Measurements from ENCODE around the gene MAGEA10. TPM values are rescaled to one million over a fixed set of nuclear protein-coding genes. Genes with fewer than 3 reads are reported as not detected.

MAGEA10 gene
- polyA plus RNA-seq (2012; ENCODE audit: insufficient read length, low read depth): not detected

- TF ChIP-seq POLR2AphosphoS5 (IDR thresholded peaks at IDR 0.05; ENCODE audit: low read depth, low read length) (no peak), FOXP2 (optimal IDR thresholded peaks at IDR 0.05; ENCODE audit: borderline replicate concordance, extremely low read depth, extremely low read length, insufficient read depth) (no peak), TAF1 (IDR thresholded peaks at IDR 0.05; ENCODE audit: borderline replicate concordance, insufficient read depth, low read length) (no peak), SIN3A (IDR thresholded peaks at IDR 0.05; ENCODE audit: borderline replicate concordance, insufficient read depth, low read length) (no peak)
These were observed at the start of gene MAGEA10 for GRCh38 chrX:152138388-152138784. MAGEA10 (minus strand) TSS chrX:152138577; CDS start chrX:152135620, 2,957 bp downstream.

GRCh38 chrX:152177497-152178269, 39.3 kb upstream of the MAGEA10 start:
- TF ChIP-seq TAF1 (IDR thresholded peaks at IDR 0.05; ENCODE audit: borderline replicate concordance, insufficient read depth, low read length) (no peak), POLR2AphosphoS5 (IDR thresholded peaks at IDR 0.05; ENCODE audit: low read depth, low read length) (no peak), FOXP2 (optimal IDR thresholded peaks at IDR 0.05; ENCODE audit: borderline replicate concordance, extremely low read depth, extremely low read length, insufficient read depth) (no peak), SIN3A (IDR thresholded peaks at IDR 0.05; ENCODE audit: borderline replicate concordance, insufficient read depth, low read length) (no peak), REST (IDR thresholded peaks at IDR 0.05; ENCODE audit: insufficient read depth in 1 of 2, low read depth in 2 of 2, low read length in 2 of 2) (no peak)

GRCh38 chrX:152177052-152177451, 38.7 kb upstream of the MAGEA10 start:
- TF ChIP-seq TAF1 (IDR thresholded peaks at IDR 0.05; ENCODE audit: borderline replicate concordance, insufficient read depth, low read length) (no peak), REST (IDR thresholded peaks at IDR 0.05; ENCODE audit: insufficient read depth in 1 of 2, low read depth in 2 of 2, low read length in 2 of 2) (no peak), POLR2AphosphoS5 (IDR thresholded peaks at IDR 0.05; ENCODE audit: low read depth, low read length) (no peak), FOXP2 (optimal IDR thresholded peaks at IDR 0.05; ENCODE audit: borderline replicate concordance, extremely low read depth, extremely low read length, insufficient read depth) (no peak), SIN3A (IDR thresholded peaks at IDR 0.05; ENCODE audit: borderline replicate concordance, insufficient read depth, low read length) (no peak)

- TF ChIP-seq SIN3A (IDR thresholded peaks at IDR 0.05; ENCODE audit: borderline replicate concordance, insufficient read depth, low read length) (no peak), REST (IDR thresholded peaks at IDR 0.05; ENCODE audit: insufficient read depth in 1 of 2, low read depth in 2 of 2, low read length in 2 of 2) (no peak), POLR2AphosphoS5 (IDR thresholded peaks at IDR 0.05; ENCODE audit: low read depth, low read length) (no peak), FOXP2 (optimal IDR thresholded peaks at IDR 0.05; ENCODE audit: borderline replicate concordance, extremely low read depth, extremely low read length, insufficient read depth) (no peak), TAF1 (IDR thresholded peaks at IDR 0.05; ENCODE audit: borderline replicate concordance, insufficient read depth, low read length) (no peak)
These were observed 32.2 kb upstream of the MAGEA10 start for GRCh38 chrX:152170621-152171020.

- no peak for TF ChIP-seq TAF1 (IDR thresholded peaks at IDR 0.05; ENCODE audit: borderline replicate concordance, insufficient read depth, low read length)
- no peak for TF ChIP-seq POLR2AphosphoS5 (IDR thresholded peaks at IDR 0.05; ENCODE audit: low read depth, low read length)
- TF ChIP-seq SIN3A (IDR thresholded peaks at IDR 0.05; ENCODE audit: borderline replicate concordance, insufficient read depth, low read length): no peak
- no peak for TF ChIP-seq FOXP2 (optimal IDR thresholded peaks at IDR 0.05; ENCODE audit: borderline replicate concordance, extremely low read depth, extremely low read length, insufficient read depth)
- no peak for TF ChIP-seq REST (IDR thresholded peaks at IDR 0.05; ENCODE audit: insufficient read depth in 1 of 2, low read depth in 2 of 2, low read length in 2 of 2)
These were observed 26.8 kb upstream of the MAGEA10 start for GRCh38 chrX:152165033-152165743.

All from PFSK-1 (cell line).